Choroid plexus epithelial cell (primary cell): ENCODE data around the gene ABAT.

Experiments used
- DNase-seq: peaks from one replicate; pipeline ENCODE4 v3.0.0-alpha.2; 2010; ENCODE audit warnings: low read depth
- H3K4me3 ChIP-seq: 2 replicates; pipeline ENCODE4 v1.5.1; 2011; ENCODE audit warnings: low read depth, mild to moderate bottlenecking, control low read depth, low read length, moderate library complexity
- CTCF ChIP-seq: conservative IDR thresholded peaks from 2 replicates; pipeline ENCODE4 v1.5.1; 2011; ENCODE audit warnings: low read depth, mild to moderate bottlenecking, control low read depth, inconsistent platforms, low read length, moderate library complexity

ABAT gene

GRCh38 chr16:8673611-8674412, 605 bp upstream of the ABAT start:
- peak overlapping the region; percentile 64 for H3K4me3 ChIP-seq
- no peak for TF ChIP-seq CTCF
- DNase-seq: peak; percentile 25

DNA sequence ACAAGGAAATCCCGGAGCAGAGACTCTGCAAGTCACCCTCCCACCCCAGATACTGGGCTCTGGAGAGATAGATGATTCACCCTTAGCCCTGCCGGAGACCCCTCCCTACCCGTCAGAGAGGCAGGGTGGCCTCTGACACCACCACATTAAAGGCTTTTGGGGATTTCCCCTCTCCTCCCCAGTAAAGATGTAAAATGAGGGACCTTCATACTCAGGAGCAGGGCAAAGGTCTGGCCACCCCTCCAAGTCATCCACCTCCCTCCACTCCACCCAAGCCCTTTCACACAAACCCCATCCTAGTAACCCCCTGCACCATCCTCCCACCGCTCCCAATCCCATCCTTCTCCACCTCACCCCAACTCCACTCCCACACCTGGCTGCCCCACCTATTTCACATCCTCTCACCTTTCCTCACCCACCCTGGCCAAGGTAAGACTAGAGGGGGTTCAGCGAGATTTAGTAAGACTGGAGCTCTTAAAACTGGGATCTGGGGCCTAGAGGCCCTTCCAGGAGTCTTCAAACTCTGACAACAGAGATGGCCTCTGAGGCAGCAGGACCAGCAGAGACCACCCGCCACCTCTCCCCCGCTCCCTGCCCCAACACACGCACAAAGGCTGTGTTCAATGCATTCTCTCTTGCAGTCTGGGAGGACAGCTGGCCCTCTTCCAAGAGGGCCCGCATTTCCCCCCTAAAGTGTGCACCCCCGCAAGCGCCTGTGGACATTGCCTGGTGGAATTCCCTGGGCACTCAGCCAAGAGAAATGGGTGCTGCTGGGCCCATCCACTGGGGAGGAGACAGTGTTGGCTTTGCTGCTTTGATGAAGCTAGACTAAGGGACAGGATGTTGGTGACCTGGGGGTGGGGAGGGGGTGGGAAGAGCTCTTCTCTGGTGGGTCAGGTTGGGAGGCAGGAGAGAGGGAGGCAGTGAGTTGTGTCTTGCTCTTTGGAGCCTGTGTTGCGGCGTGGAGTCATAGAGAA, 1.1 kb downstream of the ABAT start:
- no peak for TF ChIP-seq CTCF
- DNase-seq: peak; percentile 13
- H3K4me3 ChIP-seq: peak overlapping the region; percentile 64

- DNase-seq: no peak
- no peak overlapping the region for H3K4me3 ChIP-seq
- no peak for TF ChIP-seq CTCF
Observed at GRCh38 chr16:8676160-8676547, 1.7 kb downstream of the ABAT start.

DNA sequence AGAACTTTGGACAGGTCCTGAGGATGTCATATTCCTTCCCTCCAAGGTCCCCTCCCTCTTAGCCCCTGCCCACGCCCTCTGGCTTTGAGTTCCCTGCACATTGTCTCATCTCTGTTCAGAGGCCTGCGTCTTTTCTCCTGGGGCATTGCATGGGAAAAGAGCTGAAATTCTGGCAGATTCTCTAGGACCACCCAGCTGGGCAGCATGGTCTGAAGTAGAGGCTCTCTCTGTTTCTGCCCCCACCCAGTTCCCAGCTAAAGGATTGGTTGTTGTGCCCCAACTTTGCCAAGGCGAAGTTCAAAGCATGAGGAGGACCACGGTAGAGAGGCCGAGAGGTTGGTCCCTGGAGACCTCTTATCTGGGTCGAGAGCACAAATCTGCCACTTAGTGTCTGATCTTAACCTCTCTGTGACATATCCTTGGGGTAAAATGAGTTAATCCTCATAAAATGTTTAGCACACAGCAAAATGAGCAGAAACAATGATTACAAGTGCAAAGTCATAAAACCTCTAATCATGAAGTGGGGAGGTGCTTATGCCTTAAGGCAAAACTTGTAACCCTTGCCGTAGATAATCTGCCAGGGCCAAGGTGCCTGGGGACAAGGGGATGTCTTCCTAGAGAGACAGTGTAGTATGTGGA, 2.4 kb downstream of the ABAT start:
- DNase-seq: no peak
- no peak overlapping the region for H3K4me3 ChIP-seq
- no peak for TF ChIP-seq CTCF

DNA sequence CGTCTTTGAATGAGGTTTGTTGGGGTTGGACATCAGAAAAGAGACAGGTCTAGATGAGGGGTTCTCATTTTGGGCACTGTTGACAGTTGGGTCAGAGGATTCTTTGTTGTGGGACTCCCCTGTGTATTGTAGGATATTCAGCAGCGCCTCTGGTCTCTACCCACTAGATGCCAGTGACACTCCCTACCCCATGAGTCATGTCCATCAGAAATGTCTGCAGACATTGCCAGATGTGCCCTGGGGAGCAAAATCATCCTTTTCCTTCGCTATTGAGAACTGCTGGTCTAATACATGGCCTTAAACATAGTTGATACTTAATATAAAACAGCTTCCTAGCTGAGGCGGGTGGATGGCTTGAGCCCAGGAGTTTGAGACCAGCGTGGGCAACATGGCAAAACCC, 3.1 kb downstream of the ABAT start:
- H3K4me3 ChIP-seq: no peak overlapping the region

More for the DNA sequence above, 3.1 kb downstream of the ABAT start:
- no peak for DNase-seq
- TF ChIP-seq CTCF: no peak
